ENCODE measurements around the gene HS3ST6.

HS3ST6 gene

DNA sequence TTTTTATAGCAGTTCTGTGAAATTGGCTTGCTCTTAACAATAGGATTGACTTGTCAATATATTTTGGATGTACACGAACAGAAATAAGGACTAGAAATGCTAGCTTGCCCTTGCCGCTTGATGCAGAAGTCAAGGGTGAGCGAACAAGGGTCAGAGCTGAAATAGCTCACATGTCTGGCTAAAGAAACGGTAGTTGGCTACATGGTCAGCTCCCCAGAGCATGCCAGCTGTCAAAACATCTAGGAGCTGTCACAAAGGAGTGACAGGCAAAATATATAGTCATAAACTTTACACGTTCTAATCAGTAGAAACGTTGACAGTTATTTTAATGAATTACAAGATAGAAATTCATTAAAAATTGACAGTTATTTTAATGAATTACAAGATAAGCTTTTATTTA, 43.4 kb downstream of the HS3ST6 start:
- no peak for DNase-seq

DNA sequence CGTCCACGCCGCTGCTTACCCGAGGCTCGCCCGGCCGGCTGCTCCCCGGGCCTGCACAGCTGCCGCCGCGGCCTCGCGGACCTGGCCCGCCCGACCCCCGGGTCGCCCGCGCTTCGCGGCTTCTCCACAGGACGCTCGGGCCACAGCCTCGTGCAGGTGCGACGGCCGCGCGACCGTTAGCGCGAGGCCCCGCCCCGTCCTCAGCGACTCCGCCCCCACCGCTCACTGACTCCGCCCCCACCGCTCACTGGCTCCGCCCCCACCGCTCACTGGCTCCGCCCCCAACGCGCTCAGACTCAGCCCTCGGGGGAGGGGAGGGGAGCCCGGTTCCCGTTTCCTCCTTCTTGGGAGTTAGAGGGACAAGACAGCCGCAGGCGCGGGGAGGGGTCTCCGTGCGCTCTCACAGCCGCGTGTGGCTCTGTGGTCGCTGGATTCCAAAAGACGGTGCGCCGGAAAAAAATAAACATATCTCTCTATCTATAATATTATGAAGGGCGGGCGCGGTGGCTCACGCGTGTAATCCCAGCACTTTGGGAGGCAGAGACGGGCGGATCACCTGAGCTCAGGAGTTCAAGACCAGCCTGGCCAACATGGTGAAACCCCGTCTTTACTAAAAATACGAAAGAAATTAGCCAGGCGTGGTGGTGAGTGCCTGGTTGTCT, 46.1 kb downstream of the HS3ST6 start, which contains the start of gene MEIOB:
Gene MEIOB, minus strand, starts transcription at position 191 of the 662 bp plus-strand sequence. CDS start 3,989 bp downstream, outside the sequence.
- no peak for DNase-seq

DNA sequence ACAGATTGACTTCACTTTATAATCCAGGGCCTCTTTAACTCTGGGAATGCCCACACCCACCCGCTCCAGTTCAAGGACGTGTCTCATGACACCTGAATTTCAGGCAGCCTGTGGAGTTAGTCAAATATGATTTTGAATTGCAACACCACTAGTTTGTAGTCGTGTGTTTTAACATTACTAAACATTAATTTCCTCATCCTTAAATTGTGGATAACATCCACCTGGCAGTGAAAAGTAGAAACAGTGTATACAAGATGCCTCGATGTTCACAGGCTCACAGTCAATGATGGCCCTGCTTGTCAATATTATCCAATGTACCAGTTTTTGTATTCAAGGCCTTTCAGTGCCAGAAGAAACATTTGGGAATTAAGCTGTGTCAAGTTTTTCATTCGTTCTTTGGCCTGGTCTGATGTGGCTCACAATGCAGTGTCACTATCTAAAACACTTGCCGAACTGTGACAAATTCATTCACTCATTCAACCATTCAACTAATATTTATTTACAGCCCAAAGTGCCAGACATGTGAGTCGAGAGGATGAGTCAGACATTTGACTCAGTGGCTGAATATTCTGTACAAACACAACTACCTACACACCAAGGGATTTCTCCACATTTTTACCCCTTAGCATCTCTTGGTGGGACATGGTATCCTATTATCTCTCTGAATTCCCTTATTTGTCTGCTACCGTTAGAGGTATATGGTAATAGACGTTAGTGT, 47.7 kb downstream of the HS3ST6 start:
- DNase-seq = no peak

DNA sequence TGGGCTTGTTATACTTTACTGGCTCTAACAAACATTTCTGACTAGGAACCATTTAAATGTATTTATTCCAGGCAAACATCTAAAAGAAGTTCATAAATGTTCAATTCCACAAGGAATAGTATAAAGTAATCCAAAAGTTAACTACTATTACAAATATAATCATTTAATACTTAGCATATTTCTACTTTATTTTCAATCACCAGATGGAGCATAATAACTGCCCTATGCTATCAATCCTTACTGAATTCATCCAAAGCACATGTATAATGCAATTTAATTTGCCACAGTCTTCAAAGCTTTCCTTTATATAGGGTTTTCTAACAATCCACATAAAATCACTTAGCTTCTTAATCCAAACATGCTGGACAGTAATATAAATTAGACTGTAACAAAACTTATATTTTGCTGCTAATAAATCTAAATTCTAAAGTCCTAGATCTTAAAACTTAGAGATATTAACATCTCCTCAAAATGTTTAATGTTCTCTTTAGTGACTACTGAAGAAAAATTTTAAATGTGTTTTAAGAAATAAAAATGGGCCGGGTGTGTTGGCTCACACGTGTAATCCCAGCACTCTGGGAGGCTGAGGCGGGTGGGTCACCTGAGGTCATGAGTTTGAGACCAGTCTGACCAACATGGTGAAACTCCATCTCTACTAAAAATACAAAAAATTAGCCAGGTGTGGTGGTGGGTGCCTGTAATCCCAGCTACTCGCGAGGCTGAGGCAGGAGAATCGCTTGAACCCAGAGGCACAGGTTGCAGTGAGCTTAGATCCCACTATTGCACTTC, 52.1 kb downstream of the HS3ST6 start:
- DNase-seq = no peak

- DNase-seq = peak in 1 of 2 experiments; percentile 42
Observed at GRCh38 chr16:1863681-1864460, 54.3 kb downstream of the HS3ST6 start.

- no peak for DNase-seq
Observed at GRCh38 chr16:1862394-1862793, 55.8 kb downstream of the HS3ST6 start.

DNA sequence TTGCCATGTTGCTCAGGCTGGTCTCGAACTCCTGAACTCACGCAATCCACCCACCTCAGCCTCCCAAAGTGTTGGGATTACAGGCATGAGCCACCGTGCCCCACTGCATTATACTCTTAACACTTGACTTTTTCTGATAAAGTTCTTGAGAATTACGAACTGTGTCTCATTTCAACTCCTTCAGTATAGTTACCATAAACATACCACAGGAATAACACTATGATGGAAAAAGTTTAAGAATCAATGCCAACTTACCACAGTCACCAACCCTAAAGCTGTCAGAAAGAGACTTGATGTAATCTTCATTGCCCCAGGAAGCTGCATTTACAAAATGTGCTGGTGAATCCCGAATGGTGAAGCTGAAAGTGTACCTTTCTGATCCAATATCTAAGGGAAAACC, 56.5 kb downstream of the HS3ST6 start:
- DNase-seq = no peak
